ENCODE results near the gene CFAP58.

DNA sequence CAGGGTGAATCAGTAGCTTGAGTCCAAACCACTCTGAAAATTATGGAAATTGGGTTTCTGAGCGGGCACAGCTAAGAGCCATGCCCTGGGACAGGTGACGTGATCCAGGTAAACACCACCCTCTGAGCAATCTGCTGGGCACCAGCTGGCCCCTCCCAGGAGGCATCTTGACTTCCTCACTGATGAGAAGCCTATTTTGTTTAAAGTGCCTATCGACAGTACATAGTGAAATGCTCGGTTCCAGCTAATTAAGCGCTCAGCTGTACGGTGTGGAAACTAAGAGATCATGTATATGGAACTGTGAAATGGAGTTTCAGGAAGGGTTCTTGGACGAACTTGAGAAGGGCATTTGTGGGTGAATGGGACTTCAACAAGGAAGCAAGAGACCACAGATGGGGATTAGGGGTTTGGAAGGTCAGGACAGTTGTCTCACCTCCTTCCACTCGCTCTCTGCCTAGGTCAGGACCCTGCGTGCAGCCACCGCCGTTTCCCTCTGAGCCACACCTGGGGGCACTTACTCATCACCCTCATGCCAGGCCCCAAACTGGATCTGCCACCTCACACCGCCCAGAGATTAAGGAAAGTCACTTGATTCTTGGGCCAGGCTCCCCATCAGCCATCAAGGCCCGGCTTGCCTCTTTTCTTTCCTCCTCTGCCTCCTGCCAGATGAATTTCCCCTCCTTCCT, 18.5 kb upstream of the CFAP58 start:
- TF ChIP-seq POLR2A (IDR thresholded peaks at IDR 0.05; ENCODE audit: low read depth, low read length), result no peak
- TF ChIP-seq, protein P1, sequence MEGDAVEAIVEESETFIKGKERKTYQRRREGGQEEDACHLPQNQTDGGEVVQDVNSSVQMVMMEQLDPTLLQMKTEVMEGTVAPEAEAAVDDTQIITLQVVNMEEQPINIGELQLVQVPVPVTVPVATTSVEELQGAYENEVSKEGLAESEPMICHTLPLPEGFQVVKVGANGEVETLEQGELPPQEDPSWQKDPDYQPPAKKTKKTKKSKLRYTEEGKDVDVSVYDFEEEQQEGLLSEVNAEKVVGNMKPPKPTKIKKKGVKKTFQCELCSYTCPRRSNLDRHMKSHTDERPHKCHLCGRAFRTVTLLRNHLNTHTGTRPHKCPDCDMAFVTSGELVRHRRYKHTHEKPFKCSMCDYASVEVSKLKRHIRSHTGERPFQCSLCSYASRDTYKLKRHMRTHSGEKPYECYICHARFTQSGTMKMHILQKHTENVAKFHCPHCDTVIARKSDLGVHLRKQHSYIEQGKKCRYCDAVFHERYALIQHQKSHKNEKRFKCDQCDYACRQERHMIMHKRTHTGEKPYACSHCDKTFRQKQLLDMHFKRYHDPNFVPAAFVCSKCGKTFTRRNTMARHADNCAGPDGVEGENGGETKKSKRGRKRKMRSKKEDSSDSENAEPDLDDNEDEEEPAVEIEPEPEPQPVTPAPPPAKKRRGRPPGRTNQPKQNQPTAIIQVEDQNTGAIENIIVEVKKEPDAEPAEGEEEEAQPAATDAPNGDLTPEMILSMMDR (IDR thresholded peaks at IDR 0.05; ENCODE audit: extremely low read depth in 1 of 2, insufficient read depth in 1 of 2, low read depth in 1 of 2, low read length in 2 of 2), result no peak
- TF ChIP-seq MYC (IDR thresholded peaks at IDR 0.05; ENCODE audit: low read depth, low read length), result no peak
- no peak for TF ChIP-seq FOS (IDR thresholded peaks at IDR 0.05; ENCODE audit: borderline replicate concordance, insufficient read depth, low read length)
- TF ChIP-seq EZH2 (IDR thresholded peaks at IDR 0.05; ENCODE audit: borderline replicate concordance, low read depth, low read length, severe bottlenecking), result no peak
- TF ChIP-seq, protein P2, sequence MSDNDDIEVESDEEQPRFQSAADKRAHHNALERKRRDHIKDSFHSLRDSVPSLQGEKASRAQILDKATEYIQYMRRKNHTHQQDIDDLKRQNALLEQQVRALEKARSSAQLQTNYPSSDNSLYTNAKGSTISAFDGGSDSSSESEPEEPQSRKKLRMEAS (IDR thresholded peaks at IDR 0.05; ENCODE audit: insufficient read depth, insufficient read length), result no peak
- no peak for TF ChIP-seq JUN (IDR thresholded peaks at IDR 0.05; ENCODE audit: borderline replicate concordance, insufficient read depth, insufficient read length, low read depth)
